ENCODE data around the gene ZNF157.

ZNF157 gene

DNA sequence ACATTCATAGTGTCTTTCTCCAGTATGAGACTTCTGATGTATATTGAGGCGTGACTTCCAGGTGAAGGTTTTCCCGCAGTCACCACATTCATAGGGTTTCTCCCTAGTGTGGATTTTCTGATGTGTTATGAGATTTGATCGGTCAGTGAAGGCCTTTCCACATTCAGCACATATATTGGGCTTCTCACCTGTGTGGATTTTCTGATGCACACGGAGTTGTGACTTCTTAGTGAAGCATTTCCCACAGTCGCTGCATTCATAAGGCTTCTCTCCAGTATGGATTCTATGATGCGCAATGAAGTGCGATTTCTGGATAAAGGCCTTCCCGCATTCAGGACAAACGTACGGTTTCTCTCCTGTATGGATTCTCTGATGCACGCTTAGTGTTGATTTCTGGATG, 77.2 kb downstream of the ZNF157 start:
- no peak for FAIRE-seq

DNA sequence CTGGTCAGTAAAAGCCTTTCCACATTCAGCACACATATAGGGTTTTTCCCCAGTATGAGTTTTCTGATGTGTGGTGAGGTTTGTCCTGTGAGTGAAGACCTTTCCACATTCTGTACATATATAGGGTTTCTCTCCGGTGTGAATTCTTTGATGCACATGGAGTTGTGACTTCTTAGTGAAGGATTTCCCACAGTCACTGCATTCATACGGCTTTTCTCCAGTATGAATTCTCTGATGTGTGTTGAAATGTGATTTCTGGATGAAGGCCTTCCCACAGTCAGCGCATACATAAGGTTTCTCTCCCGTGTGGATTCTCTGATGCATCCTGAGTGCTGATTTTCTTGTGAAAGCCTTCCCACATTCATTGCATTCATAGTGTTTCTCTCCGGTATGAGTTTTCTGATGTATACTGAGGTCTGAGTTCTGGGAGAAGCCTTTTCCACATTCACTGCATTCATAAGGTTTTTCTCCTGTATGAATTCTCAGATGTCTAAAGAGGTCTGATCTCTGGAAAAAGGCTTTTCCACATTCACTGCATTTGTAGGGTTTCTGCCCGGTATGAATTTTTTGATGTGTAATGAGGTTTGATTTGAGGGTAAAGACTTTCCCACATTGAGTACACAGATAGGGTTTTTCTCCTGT, 77.9 kb downstream of the ZNF157 start:
- no peak for FAIRE-seq

DNA sequence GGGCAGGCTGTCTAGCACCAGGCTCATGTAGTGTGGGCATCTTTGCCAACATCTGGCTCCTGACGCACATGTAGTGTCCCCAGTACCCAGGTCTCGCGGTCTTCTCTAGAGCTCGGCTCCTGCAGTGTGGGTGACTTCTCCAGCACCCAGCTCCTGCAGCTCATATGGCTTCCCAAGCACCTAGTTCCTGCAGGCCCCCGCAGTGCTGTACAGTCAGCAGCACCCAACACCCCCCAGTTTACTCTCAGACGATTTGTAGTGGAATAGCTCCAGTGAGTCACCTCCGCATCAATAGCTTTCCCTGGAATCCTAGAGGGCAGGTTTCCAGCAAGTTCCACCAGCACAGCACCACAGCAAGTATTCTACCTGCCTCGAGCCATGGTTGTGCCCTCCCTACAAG, 81.7 kb downstream of the ZNF157 start:
- no peak for FAIRE-seq

DNA sequence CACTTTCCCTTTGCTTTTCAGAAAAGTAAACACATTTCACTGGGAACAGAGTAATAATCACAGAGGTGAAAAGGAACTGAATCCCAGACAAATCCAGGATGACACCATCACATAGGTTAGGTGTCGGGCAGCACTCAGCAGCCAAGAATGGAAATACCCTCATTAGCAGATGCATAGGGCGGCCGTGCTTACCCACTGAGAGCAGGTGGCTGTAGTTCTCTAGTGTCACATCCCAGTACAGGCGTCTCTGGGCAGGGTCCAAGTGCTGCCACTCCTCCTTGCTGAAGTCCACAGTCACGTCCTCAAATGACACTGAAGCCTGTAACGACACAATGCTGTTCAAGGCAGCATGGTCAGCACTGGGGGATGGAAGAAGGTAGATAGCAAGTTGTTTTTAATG, 85.7 kb downstream of the ZNF157 start:
- no peak for FAIRE-seq

DNA sequence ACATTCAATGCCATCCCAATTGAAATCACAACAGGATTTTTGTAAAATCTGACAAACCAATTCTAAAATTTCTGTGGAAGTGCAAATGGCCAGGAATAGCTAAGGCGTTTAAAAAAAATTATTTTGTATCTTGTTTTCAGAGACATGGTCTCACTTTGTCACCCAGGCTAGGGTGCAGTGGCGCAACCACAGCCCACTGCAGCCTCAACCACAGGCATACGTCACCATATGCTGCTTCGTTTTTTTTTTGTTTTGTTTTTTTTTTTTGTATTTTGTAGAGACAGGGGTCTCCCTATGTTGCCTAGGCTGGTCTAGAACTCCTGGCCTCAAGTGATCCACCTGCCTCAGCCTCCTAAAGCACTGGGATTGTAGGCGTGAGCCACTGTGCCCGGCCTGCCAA, 88.2 kb downstream of the ZNF157 start:
- no peak for FAIRE-seq

DNA sequence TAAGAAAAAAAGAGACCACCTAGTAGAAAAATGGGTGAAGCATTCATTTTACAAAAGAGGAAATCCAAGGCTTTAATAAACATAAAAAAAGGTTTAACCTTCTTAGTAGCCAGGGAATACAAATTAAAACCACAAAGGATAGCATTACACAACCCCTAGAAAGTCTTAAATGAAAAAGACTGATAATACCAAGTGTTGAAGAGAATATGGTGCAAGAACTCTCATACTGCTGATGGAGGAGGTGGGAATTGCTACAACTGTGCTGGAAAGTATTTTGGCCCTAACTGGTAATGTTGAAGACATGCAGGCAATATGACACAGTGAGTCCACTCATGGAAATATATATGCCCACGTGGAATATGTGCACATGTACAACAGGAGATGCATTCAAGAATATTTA, 90.2 kb downstream of the ZNF157 start:
- FAIRE-seq = no peak
